HepG2 (cell line): Measurements from ENCODE around the gene TMEM222. TPM values are rescaled to one million over a fixed set of nuclear protein-coding genes. Genes with fewer than 3 reads are reported as not detected.

Experiments
- BCL6 ChIP-seq: IDR thresholded peaks from 2 replicates; pipeline ENCODE4 v1.6.1; 2016; ENCODE audit warnings: missing genetic modification reagents, missing compliant biosample characterization
- GABPB1 ChIP-seq: IDR thresholded peaks from 2 replicates; pipeline ENCODE4 v1.6.1; 2016; ENCODE audit warnings: mild to moderate bottlenecking, missing genetic modification reagents, moderate library complexity, missing compliant biosample characterization
- HMGXB4 ChIP-seq, 2 experiments: sonication (generic) in 1 of 2; formaldehyde crosslinking in 1 of 2; IDR thresholded peaks; 2 replicates each; pipeline versions ENCODE4 v1.4.0 to v1.6.1; 2018 to 2020; ENCODE audit warnings: missing genetic modification reagents in 2 of 2, borderline replicate concordance in 1 of 2, low read depth in 1 of 2, mild to moderate bottlenecking in 1 of 2, missing biosample characterization in 1 of 2
- KLF11 ChIP-seq: IDR thresholded peaks from 2 replicates; pipeline ENCODE4 v1.6.1; 2016; ENCODE audit warnings: missing compliant biosample characterization
- PPARG ChIP-seq: conservative IDR thresholded peaks from 2 replicates; pipeline ENCODE4 v1.6.1; 2016; ENCODE audit warnings: missing biosample characterization, missing genetic modification reagents
- RARG ChIP-seq: sonication (generic); formaldehyde crosslinking; IDR thresholded peaks from 2 replicates; pipeline ENCODE4 v1.4.0; 2020; ENCODE audit warnings: low read depth, mild to moderate bottlenecking, missing genetic modification reagents
- RFX3 ChIP-seq: IDR thresholded peaks from 2 replicates; pipeline ENCODE4 v1.6.1; 2016; ENCODE audit warnings: missing biosample characterization, missing genetic modification reagents
- TEAD3 ChIP-seq: optimal IDR thresholded peaks from 2 replicates; pipeline ENCODE3; 2016; ENCODE audit warnings: borderline replicate concordance
- ZBTB2 ChIP-seq: sonication (generic); formaldehyde crosslinking; IDR thresholded peaks from 2 replicates; pipeline ENCODE4 v1.8.0; 2022; ENCODE audit warnings: low read depth, missing genetic modification reagents
- ZFP36L2 ChIP-seq: sonication (generic); formaldehyde crosslinking; IDR thresholded peaks from 2 replicates; pipeline ENCODE4 v1.4.0; 2020; ENCODE audit warnings: missing genetic modification reagents
- ZNF30 ChIP-seq: sonication (generic); formaldehyde crosslinking; IDR thresholded peaks from 2 replicates; pipeline ENCODE4 v1.5.0; 2020; ENCODE audit warnings: mild to moderate bottlenecking, missing genetic modification reagents
- ZNF407 ChIP-seq: sonication (generic); formaldehyde crosslinking; IDR thresholded peaks from one replicate; pipeline ENCODE4 v1.5.1; 2020; ENCODE audit warnings: mild to moderate bottlenecking, missing genetic modification reagents; ENCODE audit errors: not compliant biosample characterization
- ZNF672 ChIP-seq: sonication (generic); formaldehyde crosslinking; IDR thresholded peaks from 2 replicates; pipeline ENCODE4 v1.8.1; 2022; ENCODE audit warnings: missing genetic modification reagents
- polyA plus RNA-seq, 8 experiments: library from polyadenylated mRNA; depleted of rRNA in 3 of 8; stranded (reverse) in 7 of 8; unstranded in 1 of 8; fragments of >200 nt; fragmentation: Illumina TruSeq in 4 of 8; extraction: Trizol in 4 of 8; gene quantifications; 2 replicates each; pipeline versions ENCODE4 v1.2.1 to v1.2.3, GENCODE V29; 2011 to 2016; ENCODE audit warnings: low read depth in 4 of 8, missing spikeins in 1 of 8, mixed read lengths in 1 of 8; ENCODE audit not compliant: insufficient read depth in 1 of 8
- total RNA-seq, 5 experiments: library from RNA; depleted of rRNA; stranded (reverse); fragments of >200 nt; fragmentation: Illumina TruSeq; extraction: Trizol; gene quantifications; 2 replicates each; pipeline ENCODE4 v1.2.3, GENCODE V29; 2016; ENCODE audit warnings: low read depth in 1 of 5

TMEM222 gene
- total and polyA plus RNA-seq, 2 of the 13 experiments (the other 11 are each of a cell fraction or from before 2014, with no cell fraction given) = 22.7 to 29.6 TPM

GRCh38 chr1:27341525-27342252, 19.7 kb downstream of the TMEM222 start, which contains the start of gene SYTL1 (continued):
- TF ChIP-seq ZNF407 (no peak), KLF11 (CRISPR knock-in tag) (0 out of 2 replicates have a peak, but pooled peaks have one; percentile 72), ZBTB2 (CRISPR knock-in tag) (no peak), TEAD3 (CRISPR knock-in tag) (peak; percentile 28), PPARG (CRISPR knock-in tag) (0 out of 2 replicates have a peak, but pooled peaks have one; percentile 20), ZNF30 (CRISPR knock-in tag) (no peak), RARG (CRISPR knock-in tag) (no peak), HMGXB4 (CRISPR knock-in tag; IDR thresholded peaks at IDR 0.05; ENCODE audit: borderline replicate concordance in 1 of 2, low read depth in 1 of 2) (peak; percentile 20 to 47; a peak in 2 of 4 replicates), ZNF672 (CRISPR knock-in tag) (no peak), GABPB1 (CRISPR knock-in tag) (peak; percentile 79), BCL6 (no peak), RFX3 (CRISPR knock-in tag) (no peak), ZFP36L2 (CRISPR knock-in tag) (no peak)
